ENCODE data around the gene ZNHIT6.

DNA sequence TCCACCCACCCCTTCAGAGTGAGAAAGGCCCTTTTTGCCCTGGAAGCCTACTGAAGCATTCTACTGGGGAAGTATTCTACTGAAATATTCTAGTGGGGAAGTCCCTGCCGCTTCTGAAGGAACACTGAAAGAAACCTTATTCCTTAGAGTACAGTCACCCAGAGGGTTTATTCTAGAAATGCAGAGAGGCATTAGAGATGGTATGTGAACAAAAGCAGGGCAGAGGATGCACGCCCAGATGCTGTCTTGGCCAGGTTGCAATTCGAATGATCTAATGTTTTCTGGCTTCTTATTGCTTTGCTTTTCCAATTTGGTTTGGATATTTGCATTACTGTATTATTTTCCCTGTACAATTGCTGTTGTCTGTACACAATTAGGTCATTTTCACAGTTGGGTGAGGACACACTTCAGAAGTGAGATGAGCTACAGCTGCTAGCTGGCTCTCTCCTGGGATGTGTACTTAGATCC, 90.6 kb downstream of the ZNHIT6 start:
- TF ChIP-seq CTCF (IDR thresholded peaks at IDR 0.05; ENCODE audit: insufficient read depth, low read length, poor library complexity, severe bottlenecking): no peak
- TF ChIP-seq EZH2phosphoT487 (conservative IDR thresholded peaks at IDR 0.05; ENCODE audit: low read length): no peak
